ENCODE results near the gene SYNPR.

The SYNPR gene

GRCh38 chr3:63582943-63583500 lies 304.9 kb downstream of the SYNPR start:
- TF ChIP-seq SPI1 (IDR thresholded peaks at IDR 0.05; ENCODE audit: borderline replicate concordance, low read depth) (no peak), POLR2AphosphoS5 (IDR thresholded peaks at IDR 0.05; ENCODE audit: low read depth) (no peak), GABPA (IDR thresholded peaks at IDR 0.05; ENCODE audit: low read depth) (no peak)
- TF ChIP-seq, protein P1, sequence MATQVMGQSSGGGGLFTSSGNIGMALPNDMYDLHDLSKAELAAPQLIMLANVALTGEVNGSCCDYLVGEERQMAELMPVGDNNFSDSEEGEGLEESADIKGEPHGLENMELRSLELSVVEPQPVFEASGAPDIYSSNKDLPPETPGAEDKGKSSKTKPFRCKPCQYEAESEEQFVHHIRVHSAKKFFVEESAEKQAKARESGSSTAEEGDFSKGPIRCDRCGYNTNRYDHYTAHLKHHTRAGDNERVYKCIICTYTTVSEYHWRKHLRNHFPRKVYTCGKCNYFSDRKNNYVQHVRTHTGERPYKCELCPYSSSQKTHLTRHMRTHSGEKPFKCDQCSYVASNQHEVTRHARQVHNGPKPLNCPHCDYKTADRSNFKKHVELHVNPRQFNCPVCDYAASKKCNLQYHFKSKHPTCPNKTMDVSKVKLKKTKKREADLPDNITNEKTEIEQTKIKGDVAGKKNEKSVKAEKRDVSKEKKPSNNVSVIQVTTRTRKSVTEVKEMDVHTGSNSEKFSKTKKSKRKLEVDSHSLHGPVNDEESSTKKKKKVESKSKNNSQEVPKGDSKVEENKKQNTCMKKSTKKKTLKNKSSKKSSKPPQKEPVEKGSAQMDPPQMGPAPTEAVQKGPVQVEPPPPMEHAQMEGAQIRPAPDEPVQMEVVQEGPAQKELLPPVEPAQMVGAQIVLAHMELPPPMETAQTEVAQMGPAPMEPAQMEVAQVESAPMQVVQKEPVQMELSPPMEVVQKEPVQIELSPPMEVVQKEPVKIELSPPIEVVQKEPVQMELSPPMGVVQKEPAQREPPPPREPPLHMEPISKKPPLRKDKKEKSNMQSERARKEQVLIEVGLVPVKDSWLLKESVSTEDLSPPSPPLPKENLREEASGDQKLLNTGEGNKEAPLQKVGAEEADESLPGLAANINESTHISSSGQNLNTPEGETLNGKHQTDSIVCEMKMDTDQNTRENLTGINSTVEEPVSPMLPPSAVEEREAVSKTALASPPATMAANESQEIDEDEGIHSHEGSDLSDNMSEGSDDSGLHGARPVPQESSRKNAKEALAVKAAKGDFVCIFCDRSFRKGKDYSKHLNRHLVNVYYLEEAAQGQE (IDR thresholded peaks at IDR 0.05; ENCODE audit: insufficient replicate concordance, low read depth) = no peak
- TF ChIP-seq, protein P2, sequence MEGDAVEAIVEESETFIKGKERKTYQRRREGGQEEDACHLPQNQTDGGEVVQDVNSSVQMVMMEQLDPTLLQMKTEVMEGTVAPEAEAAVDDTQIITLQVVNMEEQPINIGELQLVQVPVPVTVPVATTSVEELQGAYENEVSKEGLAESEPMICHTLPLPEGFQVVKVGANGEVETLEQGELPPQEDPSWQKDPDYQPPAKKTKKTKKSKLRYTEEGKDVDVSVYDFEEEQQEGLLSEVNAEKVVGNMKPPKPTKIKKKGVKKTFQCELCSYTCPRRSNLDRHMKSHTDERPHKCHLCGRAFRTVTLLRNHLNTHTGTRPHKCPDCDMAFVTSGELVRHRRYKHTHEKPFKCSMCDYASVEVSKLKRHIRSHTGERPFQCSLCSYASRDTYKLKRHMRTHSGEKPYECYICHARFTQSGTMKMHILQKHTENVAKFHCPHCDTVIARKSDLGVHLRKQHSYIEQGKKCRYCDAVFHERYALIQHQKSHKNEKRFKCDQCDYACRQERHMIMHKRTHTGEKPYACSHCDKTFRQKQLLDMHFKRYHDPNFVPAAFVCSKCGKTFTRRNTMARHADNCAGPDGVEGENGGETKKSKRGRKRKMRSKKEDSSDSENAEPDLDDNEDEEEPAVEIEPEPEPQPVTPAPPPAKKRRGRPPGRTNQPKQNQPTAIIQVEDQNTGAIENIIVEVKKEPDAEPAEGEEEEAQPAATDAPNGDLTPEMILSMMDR (IDR thresholded peaks at IDR 0.05; ENCODE audit: insufficient read depth, low read length) = no peak
- no peak overlapping the region for H3K4me3 ChIP-seq (replicated peaks; ENCODE audit: insufficient read depth, low read length)
- no peak for DNase-seq (ENCODE audit: low read depth in 1 of 2, low spot score in 1 of 2)
- no peaks in the 10 kb centered on the region for H3K27me3 ChIP-seq (ENCODE audit: insufficient read depth, poor library complexity, severe bottlenecking)
- no peak overlapping the region for H3K27ac ChIP-seq (replicated peaks)

DNA sequence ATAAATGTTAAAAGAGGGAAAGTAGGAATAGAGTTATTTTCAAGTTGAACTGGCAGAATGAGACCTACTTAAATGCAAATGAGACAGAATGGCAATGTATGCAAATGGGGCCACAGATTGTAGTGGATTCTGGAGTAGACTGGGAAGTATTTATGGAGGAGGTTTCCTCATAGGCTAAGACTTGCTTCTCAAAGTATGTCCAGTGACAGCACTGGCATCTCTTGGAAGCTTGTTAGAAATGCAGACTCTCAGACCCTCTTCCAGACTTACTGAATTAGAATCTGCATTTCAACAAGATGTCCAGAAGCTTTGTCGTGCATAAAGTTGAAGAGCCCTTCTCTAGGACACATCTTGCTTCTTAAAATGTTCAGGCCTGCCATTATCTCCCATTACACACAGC lies 306.6 kb downstream of the SYNPR start:
- Histone ChIP-seq H3K4me3 (replicated peaks; ENCODE audit: insufficient read depth, low read length) (no peak overlapping the region), H3K27ac (replicated peaks) (no peak overlapping the region), H3K27me3 (ENCODE audit: insufficient read depth, poor library complexity, severe bottlenecking) (no peaks in the 10 kb centered on the region)
- no peak for DNase-seq (ENCODE audit: low read depth in 1 of 2, low spot score in 1 of 2)
- TF ChIP-seq, protein P1 (IDR thresholded peaks at IDR 0.05; ENCODE audit: insufficient replicate concordance, low read depth) = no peak
- TF ChIP-seq SPI1 (IDR thresholded peaks at IDR 0.05; ENCODE audit: borderline replicate concordance, low read depth) (no peak), POLR2AphosphoS5 (IDR thresholded peaks at IDR 0.05; ENCODE audit: low read depth) (no peak), GABPA (IDR thresholded peaks at IDR 0.05; ENCODE audit: low read depth) (no peak)

DNA sequence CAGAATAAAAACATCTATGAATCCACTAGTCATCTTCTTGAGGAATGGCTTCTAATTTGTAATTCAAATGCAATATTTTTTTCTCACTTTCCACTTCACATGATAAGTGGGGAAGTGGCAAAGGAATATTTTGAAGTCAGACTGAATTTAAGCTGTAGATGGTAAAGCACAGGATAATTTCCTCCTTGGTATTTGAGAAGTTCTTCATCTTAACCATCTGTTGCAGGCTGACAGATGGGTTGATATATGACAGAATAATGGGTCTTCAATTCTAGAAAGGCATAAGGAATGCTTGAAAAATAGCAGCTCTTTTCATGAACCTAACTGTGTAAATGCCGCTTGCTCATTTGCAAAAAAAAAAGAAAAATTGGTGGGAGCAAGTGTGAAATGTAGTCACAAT lies 307.8 kb downstream of the SYNPR start:
- Histone ChIP-seq H3K27me3 (ENCODE audit: insufficient read depth, poor library complexity, severe bottlenecking) (no peaks in the 10 kb centered on the region), H3K27ac (replicated peaks) (no peak overlapping the region), H3K4me3 (replicated peaks; ENCODE audit: insufficient read depth, low read length) (no peak overlapping the region)
- no peak for DNase-seq (ENCODE audit: low read depth in 1 of 2, low spot score in 1 of 2)
- TF ChIP-seq, protein P1 (IDR thresholded peaks at IDR 0.05; ENCODE audit: insufficient replicate concordance, low read depth) = no peak
- TF ChIP-seq, protein P2 (IDR thresholded peaks at IDR 0.05; ENCODE audit: insufficient read depth, low read length) = no peak
- TF ChIP-seq GABPA (IDR thresholded peaks at IDR 0.05; ENCODE audit: low read depth) (no peak), POLR2AphosphoS5 (IDR thresholded peaks at IDR 0.05; ENCODE audit: low read depth) (no peak), SPI1 (IDR thresholded peaks at IDR 0.05; ENCODE audit: borderline replicate concordance, low read depth) (no peak)

Measured in HL-60 (cell line).